Endothelial cell (in vitro differentiated cells): ENCODE measurements around the gene DEAF1. TPM values are rescaled to one million over a fixed set of nuclear protein-coding genes. Genes with fewer than 3 reads are reported as not detected.

ENCODE experiments used
- DNase-seq: peaks from one replicate; pipeline ENCODE4 v3.0.0; 2021; ENCODE audit warnings: low spot score
- H3K27ac Mint-ChIP-seq: one replicate; pipeline ENCODE4 v1.8.0; 2021; ENCODE audit warnings: mixed read lengths, inconsistent platforms; ENCODE audit not compliant: unreplicated experiment
- H3K27me3 Mint-ChIP-seq: one replicate; pipeline ENCODE4 v1.8.0; 2021; ENCODE audit warnings: mild to moderate bottlenecking, moderate library complexity, mixed read lengths, inconsistent platforms; ENCODE audit not compliant: unreplicated experiment
- H3K36me3 Mint-ChIP-seq: one replicate; pipeline ENCODE4 v1.8.0; 2021; ENCODE audit warnings: mild to moderate bottlenecking, low read depth, mixed read lengths, inconsistent platforms; ENCODE audit not compliant: unreplicated experiment
- H3K4me1 Mint-ChIP-seq: one replicate; pipeline ENCODE4 v1.8.0; 2021; ENCODE audit warnings: mild to moderate bottlenecking, mixed read lengths, inconsistent platforms; ENCODE audit not compliant: unreplicated experiment
- H3K4me3 Mint-ChIP-seq: one replicate; pipeline ENCODE4 v1.8.0; 2021; ENCODE audit warnings: mild to moderate bottlenecking, mixed read lengths, inconsistent platforms; ENCODE audit not compliant: unreplicated experiment
- H3K9me3 Mint-ChIP-seq: one replicate; pipeline ENCODE4 v1.8.0; 2021; ENCODE audit warnings: mixed read lengths, inconsistent platforms; ENCODE audit not compliant: unreplicated experiment
- total RNA-seq: library from RNA; stranded (reverse); fragmentation: NEBNext Ultra II Directional; extraction: Animal tissue kit (Norgen Biotek cat#: 25700); gene quantifications from one replicate; pipeline ENCODE4 v1.2.1, GENCODE V29; 2021; ENCODE audit not compliant: unreplicated experiment
- TF ChIP-seq, protein P1 (sequence below): fragments of 200-600 bp; sonication (generic); IDR thresholded peaks from one replicate; pipeline ENCODE4 v1.5.0; 2021; ENCODE audit warnings: antibody characterized with exemption; ENCODE audit not compliant: unreplicated experiment

Gene DEAF1
- total RNA-seq, 1 donor from 2014 or later, result 118 TPM

DNA sequence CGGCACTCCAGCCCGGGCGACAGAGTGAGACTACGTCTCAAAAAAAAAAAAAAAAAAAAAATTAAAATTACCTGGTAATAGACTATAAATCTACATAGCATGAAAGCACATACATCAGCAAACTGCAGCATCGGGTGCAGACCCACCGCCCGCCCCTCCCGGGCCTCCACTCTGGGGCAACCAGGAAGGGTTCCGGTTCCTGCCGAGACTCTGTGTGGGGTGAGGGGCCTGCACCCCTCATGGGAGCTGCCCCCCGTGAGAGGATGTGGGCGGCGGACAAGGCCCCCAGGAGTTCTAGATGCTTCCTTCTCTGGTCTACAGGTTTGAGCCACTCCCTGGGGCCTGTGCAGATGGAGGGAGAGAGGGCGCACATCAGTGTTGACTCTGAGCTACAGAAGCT lies 48.8 kb downstream of the DEAF1 start:
- Mint-ChIP-seq H3K27ac (no peak overlapping the region), H3K4me1 (peaks cover 3% of the 10 kb centered on the region), H3K27me3 (peaks cover 15% of the 10 kb centered on the region), H3K9me3 (no peaks in the 10 kb centered on the region), H3K36me3 (peaks cover 8% of the 10 kb centered on the region), H3K4me3 (no peak overlapping the region)
- no peak for DNase-seq
- TF ChIP-seq, protein P1, sequence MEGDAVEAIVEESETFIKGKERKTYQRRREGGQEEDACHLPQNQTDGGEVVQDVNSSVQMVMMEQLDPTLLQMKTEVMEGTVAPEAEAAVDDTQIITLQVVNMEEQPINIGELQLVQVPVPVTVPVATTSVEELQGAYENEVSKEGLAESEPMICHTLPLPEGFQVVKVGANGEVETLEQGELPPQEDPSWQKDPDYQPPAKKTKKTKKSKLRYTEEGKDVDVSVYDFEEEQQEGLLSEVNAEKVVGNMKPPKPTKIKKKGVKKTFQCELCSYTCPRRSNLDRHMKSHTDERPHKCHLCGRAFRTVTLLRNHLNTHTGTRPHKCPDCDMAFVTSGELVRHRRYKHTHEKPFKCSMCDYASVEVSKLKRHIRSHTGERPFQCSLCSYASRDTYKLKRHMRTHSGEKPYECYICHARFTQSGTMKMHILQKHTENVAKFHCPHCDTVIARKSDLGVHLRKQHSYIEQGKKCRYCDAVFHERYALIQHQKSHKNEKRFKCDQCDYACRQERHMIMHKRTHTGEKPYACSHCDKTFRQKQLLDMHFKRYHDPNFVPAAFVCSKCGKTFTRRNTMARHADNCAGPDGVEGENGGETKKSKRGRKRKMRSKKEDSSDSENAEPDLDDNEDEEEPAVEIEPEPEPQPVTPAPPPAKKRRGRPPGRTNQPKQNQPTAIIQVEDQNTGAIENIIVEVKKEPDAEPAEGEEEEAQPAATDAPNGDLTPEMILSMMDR, result no peak

DNA sequence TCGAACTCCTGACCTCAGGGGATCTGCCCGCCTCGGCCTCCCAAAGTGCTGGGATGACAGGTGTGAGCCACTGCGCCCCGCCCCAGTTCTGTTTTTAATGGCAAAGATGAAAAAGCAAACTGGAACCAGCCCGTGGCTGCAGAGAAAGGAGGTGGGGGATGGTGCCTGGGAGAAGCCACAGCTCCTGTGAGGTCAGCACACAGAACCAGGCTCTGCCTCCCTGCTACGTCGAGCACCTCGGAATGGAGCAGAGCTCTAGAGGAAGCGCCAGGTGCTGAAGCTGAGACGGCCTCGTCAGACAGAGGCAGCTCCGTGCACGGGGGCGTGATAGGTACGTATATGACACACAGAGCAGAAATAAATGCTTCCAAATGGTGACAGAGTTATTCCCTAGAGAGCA lies 49.5 kb downstream of the DEAF1 start:
- DNase-seq, result no peak
- TF ChIP-seq, protein P1, result no peak
- Mint-ChIP-seq H3K27me3 (peaks cover 15% of the 10 kb centered on the region), H3K9me3 (no peaks in the 10 kb centered on the region), H3K27ac (no peak overlapping the region), H3K36me3 (peaks cover 7% of the 10 kb centered on the region), H3K4me3 (no peak overlapping the region), H3K4me1 (peaks cover 3% of the 10 kb centered on the region)

DNA sequence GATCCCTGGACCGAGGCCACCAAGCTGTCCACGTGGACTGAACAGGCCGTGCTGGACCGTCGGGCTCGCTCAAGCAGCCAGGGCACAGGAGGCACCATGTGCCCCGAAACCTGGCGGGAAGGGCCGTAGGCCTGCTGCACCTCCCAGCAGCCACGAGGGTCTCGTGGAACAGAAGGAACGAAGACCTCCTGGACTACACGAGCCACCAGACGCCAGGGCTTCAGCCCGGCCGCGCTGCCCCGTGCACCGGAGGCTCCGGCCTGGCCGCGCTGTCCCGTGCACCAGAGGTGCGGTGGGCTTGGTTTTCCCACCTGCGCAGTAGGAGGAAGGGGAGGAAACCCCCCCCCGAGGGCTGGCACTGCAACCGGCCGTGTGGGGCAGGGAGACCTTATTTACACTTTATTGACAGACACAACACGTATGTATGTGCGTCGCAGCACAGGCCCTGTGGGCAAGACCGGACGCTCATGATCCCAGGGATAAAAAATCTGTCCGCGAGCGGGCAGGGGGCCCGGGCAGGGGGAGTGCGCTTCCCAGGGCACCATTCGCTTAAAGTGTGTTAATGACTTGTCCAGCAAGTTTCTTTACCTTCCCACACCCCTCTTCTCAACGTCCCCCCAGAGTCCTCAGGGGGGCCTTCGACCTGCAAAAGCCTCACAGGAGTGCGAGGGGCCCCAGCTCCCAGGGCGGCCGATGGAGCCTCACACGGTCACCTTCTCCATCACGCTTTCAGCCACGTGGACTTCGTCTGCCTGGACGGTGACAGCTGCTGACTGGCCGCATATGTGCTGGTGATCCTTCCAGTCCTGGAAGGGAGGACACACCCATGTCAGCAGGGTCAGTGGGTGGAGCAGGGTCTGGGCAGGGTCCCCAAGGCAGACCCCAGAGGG lies 50.9 kb downstream of the DEAF1 start:
- peaks cover 7% of the 10 kb centered on the region for H3K36me3 Mint-ChIP-seq
- DNase-seq, result no peak
- peaks cover 6% of the 10 kb centered on the region for H3K4me1 Mint-ChIP-seq
- TF ChIP-seq, protein P1, result no peak
- peaks cover 14% of the 10 kb centered on the region for H3K27me3 Mint-ChIP-seq
- no peaks in the 10 kb centered on the region for H3K9me3 Mint-ChIP-seq
- H3K4me3 Mint-ChIP-seq, result no peak overlapping the region
- no peak overlapping the region for H3K27ac Mint-ChIP-seq

DNA sequence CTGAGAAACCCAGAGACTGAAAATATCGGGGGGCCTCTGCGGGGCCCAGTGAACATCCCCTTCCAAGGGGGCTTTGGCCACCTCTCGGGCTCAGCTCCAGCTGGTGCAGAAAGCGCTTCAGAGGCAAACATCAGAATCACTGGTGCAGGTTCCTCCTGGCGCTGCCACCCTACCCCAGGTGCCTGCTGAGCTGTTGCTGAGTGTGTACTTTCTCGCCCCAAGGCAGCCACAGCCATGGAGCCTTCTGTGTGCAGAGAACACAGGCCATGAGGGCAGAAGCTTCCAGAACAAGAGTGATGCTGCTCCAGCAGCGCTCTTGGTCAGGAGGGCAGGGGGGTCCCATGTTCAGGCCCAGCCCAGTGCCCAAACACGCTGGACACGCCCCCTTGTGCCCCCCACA lies 51.7 kb downstream of the DEAF1 start:
- TF ChIP-seq, protein P1, result no peak
- Mint-ChIP-seq H3K4me1 (peaks cover 6% of the 10 kb centered on the region), H3K27ac (no peak overlapping the region), H3K4me3 (no peak overlapping the region), H3K27me3 (peaks cover 21% of the 10 kb centered on the region), H3K36me3 (peaks cover 4% of the 10 kb centered on the region), H3K9me3 (no peaks in the 10 kb centered on the region)
- no peak for DNase-seq

- peaks cover 28% of the 10 kb centered on the region for H3K27me3 Mint-ChIP-seq
- no peaks in the 10 kb centered on the region for H3K9me3 Mint-ChIP-seq
- no peak for DNase-seq
- no peak overlapping the region for H3K4me3 Mint-ChIP-seq
- no peak overlapping the region for H3K27ac Mint-ChIP-seq
- peaks cover 4% of the 10 kb centered on the region for H3K36me3 Mint-ChIP-seq
- H3K4me1 Mint-ChIP-seq, result peaks cover 6% of the 10 kb centered on the region
- TF ChIP-seq, protein P1, result no peak
Measured at GRCh38 chr11:641806-642370, 53.1 kb downstream of the DEAF1 start.
